Measurements from ENCODE around the gene ALPL.

DNA sequence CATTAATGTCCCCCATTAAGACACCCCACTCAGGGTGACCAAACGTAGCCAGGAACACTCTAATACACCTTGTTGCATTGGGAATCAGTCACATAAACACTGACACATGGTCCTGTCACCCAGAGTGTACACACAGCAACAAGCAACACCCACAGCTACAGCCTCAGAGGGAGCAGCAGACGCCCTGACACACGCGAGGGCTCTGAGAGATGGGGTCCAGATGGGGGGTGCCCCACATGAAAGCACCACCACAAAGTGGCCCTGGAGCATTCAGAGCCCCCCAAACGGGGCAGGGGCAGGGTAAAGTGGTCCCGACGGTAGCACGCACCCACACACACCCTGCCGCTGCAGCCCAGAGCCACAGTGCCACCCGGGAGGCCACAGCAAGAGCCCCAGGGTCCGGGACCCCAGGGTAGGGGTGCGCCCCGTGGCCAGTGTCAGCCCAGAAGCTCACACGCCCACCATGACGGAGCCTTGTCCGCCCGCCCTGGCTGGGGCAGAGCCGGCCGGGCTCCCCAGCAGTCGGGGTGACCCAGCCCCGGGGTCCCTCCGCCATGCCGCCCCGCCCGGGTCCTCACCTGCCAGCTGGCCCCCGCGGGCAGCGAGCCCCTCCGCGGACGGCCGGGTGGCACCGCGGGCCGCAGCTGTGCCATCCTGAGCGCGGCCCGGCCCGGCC lies 112.7 kb downstream of the ALPL start:
- TF ChIP-seq, protein P1, sequence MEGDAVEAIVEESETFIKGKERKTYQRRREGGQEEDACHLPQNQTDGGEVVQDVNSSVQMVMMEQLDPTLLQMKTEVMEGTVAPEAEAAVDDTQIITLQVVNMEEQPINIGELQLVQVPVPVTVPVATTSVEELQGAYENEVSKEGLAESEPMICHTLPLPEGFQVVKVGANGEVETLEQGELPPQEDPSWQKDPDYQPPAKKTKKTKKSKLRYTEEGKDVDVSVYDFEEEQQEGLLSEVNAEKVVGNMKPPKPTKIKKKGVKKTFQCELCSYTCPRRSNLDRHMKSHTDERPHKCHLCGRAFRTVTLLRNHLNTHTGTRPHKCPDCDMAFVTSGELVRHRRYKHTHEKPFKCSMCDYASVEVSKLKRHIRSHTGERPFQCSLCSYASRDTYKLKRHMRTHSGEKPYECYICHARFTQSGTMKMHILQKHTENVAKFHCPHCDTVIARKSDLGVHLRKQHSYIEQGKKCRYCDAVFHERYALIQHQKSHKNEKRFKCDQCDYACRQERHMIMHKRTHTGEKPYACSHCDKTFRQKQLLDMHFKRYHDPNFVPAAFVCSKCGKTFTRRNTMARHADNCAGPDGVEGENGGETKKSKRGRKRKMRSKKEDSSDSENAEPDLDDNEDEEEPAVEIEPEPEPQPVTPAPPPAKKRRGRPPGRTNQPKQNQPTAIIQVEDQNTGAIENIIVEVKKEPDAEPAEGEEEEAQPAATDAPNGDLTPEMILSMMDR (IDR thresholded peaks at IDR 0.05 in 2 of 3, conservative IDR thresholded peaks at IDR 0.05 in 1 of 3; ENCODE audit: control insufficient read depth in 2 of 3, extremely low read depth in 1 of 3, insufficient read depth in 1 of 3, low read depth in 3 of 3, low read length in 3 of 3), result no peak
- TF ChIP-seq POLR2A (IDR thresholded peaks at IDR 0.05; ENCODE audit: low read depth, low read length), result no peak
- no peak for TF ChIP-seq EGR1 (IDR thresholded peaks at IDR 0.05; ENCODE audit: borderline replicate concordance in 1 of 2, low read depth in 2 of 2, low read length in 2 of 2)

Data from GM12878 (cell line).